AG10803 (cell line): ENCODE data around the gene ATF7IP.

Experiments used
- DNase-seq: peaks from one replicate; pipeline ENCODE4 v3.0.0; 2010; ENCODE audit warnings: low read depth
- H3K4me3 ChIP-seq: 2 replicates; pipeline ENCODE4 v1.5.1; 2011; ENCODE audit warnings: mild to moderate bottlenecking, low read length, control low read depth
- CTCF ChIP-seq: conservative IDR thresholded peaks from 2 replicates; pipeline ENCODE4 v1.5.1; 2011; ENCODE audit warnings: mild to moderate bottlenecking, low read length, control low read depth, inconsistent platforms

ATF7IP gene

GRCh38 chr12:14510574-14510973 lies 145.1 kb downstream of the ATF7IP start:
- TF ChIP-seq CTCF = no peak

DNA sequence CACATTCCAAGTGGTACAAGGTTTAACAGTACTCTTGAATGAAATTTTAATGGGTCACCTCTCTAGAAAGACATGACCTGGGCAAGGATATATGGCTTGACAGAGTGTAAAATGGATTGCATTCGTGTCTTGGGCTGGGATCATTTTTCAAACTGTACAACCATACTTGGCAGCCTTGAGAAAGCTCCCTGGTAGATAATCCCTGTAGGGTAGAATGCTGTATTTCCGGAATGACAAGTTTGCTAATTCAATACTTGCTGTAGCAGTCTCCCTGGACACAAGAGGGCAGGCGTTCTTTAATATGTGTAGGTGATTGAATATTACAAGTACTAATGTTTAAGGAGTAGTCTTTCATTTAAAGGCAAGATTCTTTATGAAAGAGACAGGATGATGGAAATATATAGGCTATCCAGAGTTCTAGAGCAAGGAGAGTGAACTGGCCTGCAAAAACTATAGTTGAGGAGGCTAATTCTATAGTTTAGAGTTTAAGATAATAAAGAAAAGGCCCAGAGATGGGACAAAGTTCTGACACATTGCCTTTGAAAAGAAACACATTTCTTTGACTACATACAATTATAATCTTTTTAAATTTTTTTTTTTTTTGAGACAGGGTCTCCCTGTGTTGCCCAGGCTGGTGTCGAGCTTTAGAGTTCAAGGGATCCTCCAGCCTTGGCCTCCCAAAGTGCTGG lies 148.8 kb downstream of the ATF7IP start:
- peak; percentile 16 for DNase-seq
- H3K4me3 ChIP-seq = no peak overlapping the region
- TF ChIP-seq CTCF = peak; percentile 41

More at GRCh38 chr12:14510574-14510973, 145.1 kb downstream of the ATF7IP start:
- no peak overlapping the region for H3K4me3 ChIP-seq
- DNase-seq = no peak

- H3K4me3 ChIP-seq = no peak overlapping the region
- peak; percentile 13 for DNase-seq
- TF ChIP-seq CTCF = no peak
These were observed 149.5 kb downstream of the ATF7IP start for GRCh38 chr12:14514946-14515345.

DNA sequence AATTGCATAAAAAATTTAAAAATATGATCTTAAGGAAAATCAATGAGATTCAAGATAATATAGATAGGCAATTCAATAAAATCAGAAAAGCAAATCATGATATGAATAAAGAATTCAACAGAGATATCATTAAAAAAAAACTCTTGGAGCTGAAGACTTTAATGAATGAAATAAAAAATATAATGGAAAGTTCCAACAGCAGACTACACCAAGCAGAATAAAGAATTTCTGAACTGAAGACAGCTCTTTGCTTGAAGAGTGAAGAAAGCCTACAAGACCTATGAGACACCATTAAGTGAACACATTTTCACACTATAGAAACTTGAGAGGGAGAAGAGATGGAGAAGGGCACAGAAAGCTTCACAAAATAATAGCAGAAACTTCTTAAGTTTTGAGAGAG lies 156.3 kb downstream of the ATF7IP start:
- no peak for DNase-seq
- TF ChIP-seq CTCF = no peak
- no peak overlapping the region for H3K4me3 ChIP-seq

DNA sequence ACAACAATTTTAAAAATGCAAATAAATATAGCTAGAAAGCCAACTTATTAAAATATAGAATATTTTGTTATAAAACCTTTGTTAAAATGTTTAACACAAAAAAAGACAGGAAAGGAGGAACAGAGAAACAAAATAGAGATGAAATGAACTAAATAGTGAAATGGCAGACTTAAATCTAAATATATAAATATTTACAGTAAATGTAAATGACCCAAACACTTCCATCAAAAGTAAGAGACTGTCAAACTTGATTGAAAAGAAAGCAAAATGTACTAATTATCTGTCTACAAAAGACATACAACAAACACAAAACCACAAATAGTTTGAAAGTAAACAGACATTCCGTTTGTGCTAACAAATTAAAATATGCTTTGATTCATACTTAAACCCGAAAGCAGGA lies 160.5 kb downstream of the ATF7IP start:
- H3K4me3 ChIP-seq = no peak overlapping the region
- no peak for TF ChIP-seq CTCF
- no peak for DNase-seq

DNA sequence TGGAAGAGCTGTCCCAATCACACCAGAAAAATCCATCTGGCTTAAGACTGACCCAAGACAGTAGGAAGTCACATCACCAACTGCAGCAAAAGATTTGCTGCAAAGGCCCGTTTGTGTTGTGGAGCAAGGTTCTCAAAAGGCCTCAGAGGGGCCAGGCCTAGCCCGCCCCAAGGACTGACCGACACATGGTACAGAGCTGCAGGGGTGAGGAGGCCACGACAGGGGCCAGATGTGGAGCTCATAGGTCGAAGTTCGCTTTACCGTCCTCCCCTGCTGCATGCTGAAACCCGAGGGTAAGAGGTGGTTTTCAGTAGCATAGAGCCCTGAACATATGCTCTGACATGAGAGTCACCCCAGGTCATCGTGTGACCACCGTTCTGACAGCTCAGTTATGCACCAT lies 166.7 kb downstream of the ATF7IP start:
- no peak overlapping the region for H3K4me3 ChIP-seq
- no peak for TF ChIP-seq CTCF
- DNase-seq = no peak

DNA sequence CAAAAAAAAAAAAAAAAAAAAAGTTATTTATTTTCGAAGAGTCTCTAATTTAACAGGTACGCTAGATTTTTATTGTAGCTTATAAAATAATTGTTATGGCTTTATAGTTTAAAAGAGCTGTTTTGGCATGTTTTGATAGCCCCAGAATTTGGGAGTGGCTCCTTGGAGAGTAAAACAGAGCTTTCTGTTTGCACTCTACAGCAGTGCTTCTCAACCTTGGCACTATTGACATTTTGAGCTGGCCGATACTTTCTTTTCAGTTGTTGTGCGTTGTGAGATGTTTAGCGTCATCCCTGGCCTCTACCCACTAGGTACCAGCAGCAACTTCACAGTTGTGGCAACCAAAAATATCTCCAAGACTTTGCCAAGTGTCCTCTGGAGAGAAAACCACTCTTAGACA lies 171.6 kb downstream of the ATF7IP start:
- TF ChIP-seq CTCF = no peak
- no peak for DNase-seq
- no peak overlapping the region for H3K4me3 ChIP-seq
